Measurements from ENCODE around the gene ENO2. TPM values are rescaled to one million over a fixed set of nuclear protein-coding genes. Genes with fewer than 3 reads are reported as not detected.
A peak's percentile ranks its signal among the peaks of the same experiment; 100 is the strongest.

The ENO2 gene
- total RNA-seq, 1 experiment from 2014 or later: 166 TPM

GRCh38 chr12:6866920-6867412, 47.4 kb upstream of the ENO2 start:
- no peak overlapping the region for H4K91ac ChIP-seq (ENCODE audit: insufficient read length, low read depth, low read length)
- Mint-ChIP-seq H3K27ac (peak overlapping the region in 2 of 3 experiments; percentile 52 to 92; a peak in 3 of 7 replicates), H3K27me3 (ENCODE audit: low read depth) (no peaks in the 10 kb centered on the region; the same call in 1 of the 2 replicates), H3K9me3 (no peaks in the 10 kb centered on the region; a peak in 1 of 5 replicates), H3K4me1 (peaks cover 47 to 52% of the 10 kb centered on the region in 2 experiments), H3K4me3 (peak overlapping the region; percentile 93 to 95), H3K36me3 (ENCODE audit: insufficient read depth in 1 of 3, low read depth in 3 of 3) (peaks cover 51 to 78% (median 68%) of the 10 kb centered on the region in 3 experiments)
- H2BK12ac ChIP-seq (ENCODE audit: insufficient read length, low read depth, low read length): no peak overlapping the region
- H4K20me1 ChIP-seq (ENCODE audit: control insufficient read depth, insufficient read depth, insufficient read length): no peaks in the 10 kb centered on the region
- no CpG with 5 or more reads among the region's 33 CpGs for WGBS (ENCODE audit: extremely low coverage, insufficient read length, low lambda C conversion rate)
- no peak overlapping the region for H2AK5ac ChIP-seq (ENCODE audit: insufficient read length, low read length)
- H2BK20ac ChIP-seq (ENCODE audit: low read depth, low read length, poor library complexity, severe bottlenecking): no peak overlapping the region
- no peak overlapping the region for H3K23ac ChIP-seq (ENCODE audit: insufficient read length, low read depth, low read length)
- H3K4ac ChIP-seq (ENCODE audit: low read depth, low read length): no peak overlapping the region
- H2BK120ac ChIP-seq (ENCODE audit: low read depth, low read length, poor library complexity, severe bottlenecking): no peak overlapping the region
- H3K27ac ChIP-seq (ENCODE audit: insufficient read length, low read depth, low read length): no peak overlapping the region
- H3T11ph ChIP-seq (ENCODE audit: low read length): no peak overlapping the region
- no peak overlapping the region for H3K14ac ChIP-seq (ENCODE audit: insufficient read depth, low read length)
- no peaks in the 10 kb centered on the region for H3K27me3 ChIP-seq (ENCODE audit: insufficient read depth, low read length)
- no peak overlapping the region for H3K18ac ChIP-seq (ENCODE audit: insufficient read length, low read depth, low read length)
- H3K79me2 ChIP-seq (ENCODE audit: insufficient read depth, low read length): peaks cover 5% of the 10 kb centered on the region; the same call in 1 of the 2 replicates
- H2BK5ac ChIP-seq (ENCODE audit: insufficient read length, low read length): no peak overlapping the region
- H3K79me1 ChIP-seq (ENCODE audit: insufficient read depth, low read depth, low read length, poor library complexity, severe bottlenecking): no peaks in the 10 kb centered on the region
- H3K9me3 ChIP-seq (ENCODE audit: control insufficient read depth, low read depth, low read length): no peaks in the 10 kb centered on the region
- H3K23me2 ChIP-seq (ENCODE audit: insufficient read length, low read depth, low read length, poor library complexity, severe bottlenecking): peaks cover 9% of the 10 kb centered on the region
- peak overlapping the region; percentile 94 for H3K4me2 ChIP-seq (ENCODE audit: insufficient read depth, insufficient read length, low read length)
- H4K5ac ChIP-seq (ENCODE audit: insufficient read length, low read depth, low read length): no peak overlapping the region
- no peak for TF ChIP-seq CTCF (conservative IDR thresholded peaks at IDR 0.05)
- no peaks in the 10 kb centered on the region; the same call in 1 of the 2 replicates for H3K4me1 ChIP-seq (ENCODE audit: insufficient read depth, low read length)
- no peak for DNase-seq
- H2AFZ ChIP-seq (ENCODE audit: low read length): no peak overlapping the region
- no peak overlapping the region for H2BK15ac ChIP-seq (ENCODE audit: low read depth, low read length)
- no peak overlapping the region for H3K56ac ChIP-seq (ENCODE audit: insufficient read length, low read depth, low read length)
- H3K9ac ChIP-seq (ENCODE audit: extremely low read depth, insufficient read length, low read length): no peak overlapping the region
- H4K8ac ChIP-seq (replicated peaks; ENCODE audit: insufficient read length, low read depth, low read length): no peak overlapping the region

All from H9 (cell line).